Activated CD8-positive, alpha-beta memory T cell treated with anti-CD3 and anti-CD28 coated beads, Interleukin-2, amount 50 U/mL, for 48 hours (primary cell): ENCODE data around the gene LHFPL3.

Experiments used
- DNase-seq: peaks from one replicate; pipeline ENCODE4 v3.0.0-alpha.2; 2020

LHFPL3 gene

DNA sequence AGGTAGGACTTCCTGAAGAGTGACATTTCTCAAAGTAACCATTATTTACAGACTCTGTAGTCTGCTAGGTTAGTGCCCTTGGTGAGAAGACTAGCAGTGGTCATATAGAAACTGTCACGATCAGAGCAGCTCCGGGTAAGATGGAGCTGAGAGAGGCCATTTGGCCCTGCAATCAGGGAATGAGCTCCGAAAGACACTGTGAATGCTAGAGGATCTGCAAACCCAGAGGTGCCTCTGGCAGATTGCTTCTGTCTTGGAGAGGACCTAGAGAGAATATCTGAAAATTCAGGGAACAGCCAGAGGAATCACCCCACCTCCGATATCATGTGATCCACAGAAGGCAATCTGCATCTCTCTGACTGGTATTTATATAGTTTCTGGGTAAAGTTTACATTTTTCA lies 438.7 kb downstream of the LHFPL3 start:
- DNase-seq = no peak

- DNase-seq = no peak
Observed at GRCh38 chr7:104767826-104768536, 439.6 kb downstream of the LHFPL3 start.

DNA sequence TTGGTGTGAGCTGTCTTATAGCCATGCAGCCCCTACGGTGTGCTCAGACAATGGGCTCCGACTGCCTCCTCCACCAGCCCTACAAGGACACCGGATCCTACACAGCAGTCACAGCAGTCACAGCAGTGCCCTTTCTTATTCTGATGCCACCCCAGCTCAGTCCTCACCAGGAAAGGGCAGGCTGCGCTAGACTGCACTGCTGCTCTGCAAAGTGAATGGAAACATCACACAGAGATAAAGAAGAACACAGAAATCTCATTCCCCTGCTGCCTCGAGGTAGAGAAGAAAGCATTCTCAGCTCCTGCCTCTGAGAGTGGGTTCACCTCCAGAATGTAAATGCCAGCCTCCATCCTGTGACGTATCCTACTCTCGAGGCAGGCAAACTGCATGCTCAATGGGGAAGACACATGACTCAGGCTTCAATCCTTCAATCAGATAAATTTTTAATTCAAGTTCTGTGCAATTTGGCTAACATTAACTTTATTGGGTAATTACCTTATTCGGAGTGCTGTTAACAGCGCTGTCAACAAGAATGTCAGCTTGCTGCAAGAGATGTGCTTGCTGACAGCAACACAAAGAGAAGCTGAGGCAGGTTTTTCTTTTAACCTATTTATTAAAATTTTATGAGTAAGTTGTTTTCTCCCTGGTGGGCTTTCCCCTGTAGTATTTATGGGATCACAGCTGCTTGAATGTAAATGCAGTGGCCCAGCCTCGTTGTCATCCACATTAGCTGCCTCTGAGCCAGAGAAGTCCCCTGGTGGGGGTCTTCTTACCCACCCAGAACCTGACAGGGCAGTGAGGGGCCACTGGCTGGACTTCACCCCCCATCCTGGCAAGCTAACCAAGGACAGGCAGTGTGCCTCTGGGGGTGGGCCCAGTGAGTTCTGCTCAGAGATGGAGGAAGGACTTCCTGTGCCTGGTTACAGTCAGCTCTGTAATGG lies 444.3 kb downstream of the LHFPL3 start:
- DNase-seq = no peak

DNA sequence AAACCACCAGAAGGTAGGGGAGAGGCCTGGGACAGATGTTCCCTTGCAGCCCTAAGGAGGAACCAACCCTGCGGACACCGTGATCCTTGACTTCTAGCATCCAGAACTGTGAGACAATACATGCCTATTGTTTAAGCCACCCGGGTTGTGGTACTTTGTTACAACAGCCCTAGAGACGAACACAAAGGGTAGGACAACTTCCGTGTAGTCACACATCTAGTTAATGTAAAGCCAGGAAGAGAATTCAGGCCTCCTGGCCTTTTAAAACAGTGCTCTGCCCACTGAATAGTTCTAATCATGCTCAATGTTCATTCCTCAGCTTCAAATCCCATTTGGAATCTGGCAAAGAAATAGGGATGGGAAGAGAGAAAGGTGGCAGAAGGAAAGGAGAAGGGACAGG lies 445.4 kb downstream of the LHFPL3 start:
- DNase-seq = no peak

DNA sequence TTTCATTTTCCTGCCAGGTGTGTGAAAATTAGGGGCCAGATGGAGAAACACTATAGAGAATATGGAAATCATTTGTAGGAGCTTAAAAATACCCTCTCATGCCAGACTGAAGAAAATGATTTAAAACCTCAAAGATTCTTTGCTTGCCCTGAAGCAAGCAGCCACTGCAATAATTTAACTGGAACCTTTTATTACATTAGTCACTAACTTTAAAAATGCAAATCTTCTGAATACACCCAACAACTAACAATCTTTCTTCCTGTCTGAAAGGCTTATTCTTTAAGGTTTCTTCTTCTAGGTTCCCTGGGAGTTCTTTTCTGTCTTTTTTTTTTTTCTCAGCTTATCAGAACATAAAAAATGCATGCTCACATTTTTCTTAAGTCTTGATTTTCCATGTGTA lies 447.1 kb downstream of the LHFPL3 start:
- no peak for DNase-seq

DNA sequence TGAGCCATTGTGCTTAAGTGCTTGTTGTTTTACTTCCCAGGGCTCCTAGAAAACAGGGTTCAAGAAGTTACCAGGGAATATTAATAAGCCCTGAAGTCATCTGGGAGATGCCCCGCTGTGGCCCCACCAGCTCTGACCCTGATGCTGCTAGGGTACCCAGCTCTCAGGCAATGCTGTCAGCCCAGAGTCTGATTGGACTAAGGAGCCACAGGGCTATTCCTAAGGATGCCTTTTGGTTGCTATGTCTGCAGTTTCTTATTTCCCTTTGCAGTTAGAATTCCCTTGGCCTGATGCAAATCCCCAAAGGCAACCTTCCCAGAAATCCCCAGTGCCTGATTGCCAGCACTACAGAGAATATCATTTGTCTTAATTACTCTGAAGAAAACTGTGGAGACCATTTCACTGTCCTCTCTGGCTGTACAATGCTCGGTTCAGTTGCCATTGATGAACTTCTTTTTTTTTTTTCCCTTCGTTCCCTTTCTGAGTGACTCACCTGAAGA lies 448.9 kb downstream of the LHFPL3 start:
- DNase-seq = no peak

- no peak for DNase-seq
Observed at GRCh38 chr7:104779888-104780287, 451.5 kb downstream of the LHFPL3 start.

DNA sequence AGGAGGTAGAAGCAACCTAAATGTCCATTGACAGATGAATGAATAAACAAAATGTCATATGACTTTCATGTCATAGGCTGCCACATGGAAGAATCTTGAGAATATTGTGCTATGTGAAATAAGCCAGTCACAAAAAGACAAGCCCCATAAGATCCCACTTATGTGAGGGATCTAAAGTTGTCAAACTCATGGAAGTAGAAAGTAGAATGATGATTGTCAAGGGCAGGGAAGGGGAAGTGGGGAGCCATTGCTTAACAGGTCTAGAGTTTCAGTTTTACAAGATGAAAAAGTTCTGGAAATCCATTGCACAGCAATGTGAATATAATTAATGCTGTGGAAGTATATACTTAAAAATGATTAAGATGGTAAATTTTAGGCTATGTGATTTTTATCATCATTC lies 456.3 kb downstream of the LHFPL3 start:
- no peak for DNase-seq

DNA sequence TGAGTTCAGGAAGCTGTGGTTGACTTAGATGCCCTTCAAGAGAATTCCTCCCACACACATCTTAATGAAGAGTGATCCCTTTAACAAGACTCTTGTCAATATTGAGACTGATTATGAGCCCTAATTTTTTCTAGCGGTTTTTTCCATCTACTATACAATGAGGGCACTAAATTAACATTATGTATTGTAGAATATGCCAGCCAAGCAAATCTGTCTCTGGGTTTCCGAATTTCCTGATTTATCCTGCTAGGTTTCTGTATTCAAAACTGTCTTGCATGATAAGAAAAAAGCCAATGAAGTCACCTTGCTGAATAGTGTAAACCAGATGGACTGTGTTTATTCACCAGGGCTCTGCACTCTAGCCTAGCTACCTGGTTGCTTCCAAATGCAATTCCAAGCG lies 461.4 kb downstream of the LHFPL3 start:
- DNase-seq = no peak

DNA sequence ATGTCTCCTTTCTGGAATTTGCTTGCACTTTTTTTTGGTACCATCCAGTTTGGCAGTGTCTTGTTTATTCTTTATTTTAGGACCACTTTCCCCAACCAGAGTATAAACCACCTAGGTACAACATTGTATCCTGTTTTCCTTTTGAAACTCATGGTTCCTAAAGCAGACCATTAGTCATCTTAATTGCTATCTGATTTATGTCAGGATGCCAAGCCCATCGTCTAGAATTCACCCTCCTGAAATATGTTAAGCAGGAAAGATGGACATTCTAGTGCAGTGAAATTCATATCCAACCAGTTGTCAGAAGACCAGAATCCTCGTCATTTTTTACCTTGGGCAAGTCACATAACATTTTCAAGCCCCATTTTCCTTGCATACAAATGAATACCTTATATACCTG lies 462.0 kb downstream of the LHFPL3 start:
- no peak for DNase-seq

- DNase-seq = no peak
Observed at GRCh38 chr7:104791080-104791479, 462.7 kb downstream of the LHFPL3 start.

GRCh38 chr7:104793066-104793465 lies 464.7 kb downstream of the LHFPL3 start:
- DNase-seq = no peak

DNA sequence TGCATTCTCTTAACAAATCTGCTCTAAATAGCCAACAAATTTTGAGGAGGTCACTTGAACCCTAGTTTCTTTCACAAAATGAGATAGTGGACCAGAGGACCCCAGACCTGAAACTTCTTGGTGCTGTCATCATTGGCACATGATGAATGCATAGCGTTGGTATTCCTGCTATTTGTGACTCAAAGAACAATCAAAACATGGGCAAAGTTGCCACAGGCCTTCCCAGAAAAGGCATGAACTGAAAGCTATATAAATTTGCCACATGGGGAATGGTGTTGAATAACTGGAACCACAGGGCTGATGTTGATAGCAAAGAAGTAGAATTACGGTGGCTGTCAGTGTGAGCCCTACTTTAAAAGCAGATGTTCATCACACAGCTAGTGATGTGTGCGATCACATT lies 465.8 kb downstream of the LHFPL3 start:
- no peak for DNase-seq

DNA sequence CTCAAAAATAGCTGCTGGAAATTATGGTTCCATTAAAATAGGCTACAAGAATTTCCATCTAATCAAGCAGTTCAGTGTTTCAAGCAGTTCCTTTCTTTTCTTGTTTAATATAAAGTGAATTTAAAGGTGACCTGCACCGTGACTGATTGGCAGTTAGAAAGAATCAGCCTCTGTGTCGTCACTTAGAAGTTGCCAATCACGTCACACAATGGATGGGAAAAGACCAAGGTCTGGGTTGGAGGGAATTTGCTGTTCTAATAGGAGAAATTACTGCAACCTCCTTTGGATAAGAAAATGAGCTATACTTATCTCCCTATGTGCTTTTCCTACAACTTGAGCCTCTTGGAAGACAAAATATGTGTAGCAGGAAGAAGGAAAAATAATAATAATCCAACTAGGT lies 466.2 kb downstream of the LHFPL3 start:
- DNase-seq = no peak

GRCh38 chr7:104795086-104795485 lies 466.7 kb downstream of the LHFPL3 start:
- no peak for DNase-seq

- no peak for DNase-seq
Observed at GRCh38 chr7:104795616-104796398, 467.4 kb downstream of the LHFPL3 start.

DNA sequence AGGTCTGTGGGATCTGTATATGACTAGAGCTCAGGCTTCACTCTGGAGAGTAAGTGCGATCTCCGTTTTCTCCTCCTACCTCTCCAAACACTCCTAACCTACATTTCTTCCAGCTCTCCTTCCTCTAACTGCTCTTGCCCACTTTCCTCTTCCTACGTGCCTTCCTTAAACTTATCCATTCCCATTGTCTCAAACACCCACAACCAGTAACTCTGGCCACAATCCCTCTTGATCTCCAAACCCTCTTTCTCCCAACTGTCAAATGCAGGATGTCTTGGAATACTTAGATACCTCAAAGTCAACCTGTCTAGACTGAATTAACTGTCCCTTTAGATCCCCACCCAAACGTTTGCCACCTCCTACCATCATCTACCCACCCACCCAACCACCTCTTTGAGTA lies 471.9 kb downstream of the LHFPL3 start:
- DNase-seq = no peak

- no peak for DNase-seq
Observed at GRCh38 chr7:104801022-104801421, 472.6 kb downstream of the LHFPL3 start.

DNA sequence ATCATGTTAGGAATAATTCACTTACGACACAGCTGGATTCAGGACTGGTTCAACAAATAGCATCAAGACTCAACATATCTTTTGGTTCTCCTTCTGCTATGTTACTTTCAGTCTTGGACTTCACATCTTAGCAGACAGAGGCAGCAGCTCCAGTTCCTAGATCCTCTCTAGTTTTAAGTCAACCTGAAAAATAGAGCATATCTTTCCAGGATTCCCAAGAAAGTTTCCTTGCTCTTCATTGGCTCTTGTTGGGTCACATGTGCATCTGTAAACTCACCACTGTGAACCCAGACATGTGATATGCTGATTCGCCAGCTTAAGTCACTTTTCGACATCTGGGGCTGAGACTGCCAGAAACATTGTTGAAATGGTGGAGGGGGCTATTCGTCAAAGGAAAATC lies 475.5 kb downstream of the LHFPL3 start:
- DNase-seq = no peak

DNA sequence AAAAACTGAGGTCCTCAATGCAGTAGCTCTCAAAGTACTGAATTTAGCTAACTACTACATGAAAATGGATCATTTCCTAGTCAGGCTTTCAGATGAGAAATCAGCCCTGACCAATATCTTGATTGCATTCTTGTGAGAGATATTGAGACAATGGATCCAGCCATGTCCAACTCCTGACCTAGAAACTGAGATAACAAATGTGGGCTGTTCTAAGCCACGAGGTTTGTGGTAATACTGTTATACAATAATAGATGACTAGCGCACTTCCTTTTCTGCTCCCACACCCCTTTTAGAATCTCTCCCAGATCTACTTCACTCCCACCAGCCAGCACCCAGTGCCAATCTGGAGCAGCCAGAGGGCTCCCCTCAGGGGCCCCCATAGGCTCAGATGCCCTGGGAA lies 476.3 kb downstream of the LHFPL3 start:
- DNase-seq = no peak

DNA sequence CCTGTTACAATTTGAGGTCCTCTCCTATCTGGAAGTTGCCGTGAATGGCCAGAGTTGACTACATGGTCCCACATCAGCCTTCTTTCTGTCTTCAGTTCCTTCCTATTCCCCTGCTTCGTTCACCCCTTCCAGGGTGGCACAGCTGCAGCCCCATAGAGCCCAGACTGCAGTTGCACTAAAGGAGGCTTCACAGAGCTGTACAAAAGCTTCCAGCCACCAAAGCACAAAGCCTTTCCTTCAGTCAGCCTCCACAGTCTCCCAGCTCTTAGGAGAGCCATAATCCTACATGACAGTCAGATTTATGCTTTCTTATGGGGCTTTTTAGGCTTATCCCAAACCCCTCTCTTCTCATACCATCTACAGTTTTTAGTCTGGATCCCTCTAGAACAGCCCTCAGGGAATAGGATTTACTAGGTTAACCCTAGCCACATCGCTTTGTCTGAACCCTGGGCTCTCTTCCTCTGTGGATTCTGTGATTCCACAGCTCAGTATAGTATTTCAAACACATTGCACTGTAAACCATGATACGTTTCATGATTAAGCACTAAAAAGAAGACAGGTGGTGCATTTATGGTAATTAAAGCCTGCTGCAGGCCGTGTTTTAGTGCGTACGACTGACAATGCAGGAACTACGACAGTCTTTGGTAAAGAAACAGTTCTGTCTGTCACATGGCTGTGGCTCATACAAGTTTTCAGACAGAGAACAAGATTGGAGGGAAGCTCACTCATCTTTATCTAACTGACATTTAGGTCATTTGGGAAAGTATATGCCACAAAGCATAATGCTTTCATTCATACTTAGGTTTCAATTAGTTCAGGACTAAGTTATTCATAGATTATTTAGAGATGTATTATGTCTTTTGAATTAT lies 477.3 kb downstream of the LHFPL3 start:
- no peak for DNase-seq

DNA sequence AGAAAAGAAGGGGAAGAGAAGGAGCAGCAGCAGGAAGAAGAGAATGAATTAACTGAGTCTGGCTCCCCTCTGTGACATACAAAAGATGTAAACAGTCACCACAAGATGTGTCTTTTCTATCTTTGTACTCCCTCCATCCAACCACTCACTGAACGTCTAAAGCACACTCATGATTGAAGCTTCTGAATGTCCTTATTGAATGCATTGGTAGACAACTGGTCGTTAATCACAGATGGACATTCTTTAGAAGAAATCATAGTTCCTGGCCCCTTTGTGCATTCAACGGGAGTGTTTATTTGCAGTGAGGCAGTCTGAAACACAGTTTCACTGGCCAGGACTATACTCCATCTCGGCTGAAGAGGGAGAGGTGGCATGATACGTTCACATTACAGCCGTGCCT lies 479.3 kb downstream of the LHFPL3 start:
- DNase-seq = no peak
